HEK293 (cell line): ENCODE data around the gene LCE6A.

Source experiments
- CTCF ChIA-PET: fragments of 350-600 bp; formaldehyde crosslinking; extraction: SDS; loops from one replicate; lab custom pipeline; 2021; ENCODE audit warnings: antibody characterized with exemption; lab: Yijun Ruan, JAX
- POLR2A ChIA-PET: fragments of 300-600 bp; formaldehyde crosslinking; extraction: SDS; loops from one replicate; lab custom pipeline; 2020; ENCODE audit warnings: antibody characterized with exemption, inconsistent platforms; lab: Yijun Ruan, JAX
- H3K27ac ChIP-seq: fragments of 200-500 bp; sonication (Bioruptor generic); 2 replicates; pipeline ENCODE4 v1.5.1; 2014; ENCODE audit warnings: low read depth, low read length, control low read depth, inconsistent platforms; ENCODE audit errors: extremely low read depth
- H3K36me3 ChIP-seq, 2 experiments: fragments of 200-500 bp in 1 of 2; sonication (Bioruptor generic) in 1 of 2; 1 replicate in 1 of 2; 2 replicates in 1 of 2; pipeline ENCODE4 v1.5.1; 2014 to 2017; ENCODE audit warnings: inconsistent platforms in 2 of 2, low read length in 2 of 2; ENCODE audit not compliant: control insufficient read depth in 2 of 2, insufficient read depth in 1 of 2
- H3K4me1 ChIP-seq: fragments of 200-500 bp; sonication (Bioruptor generic); 2 replicates; pipeline ENCODE4 v1.5.1; 2014; ENCODE audit warnings: mild to moderate bottlenecking, low read length, inconsistent platforms; ENCODE audit not compliant: control insufficient read depth, insufficient read depth
- H3K4me3 ChIP-seq: 2 replicates; pipeline ENCODE4 v1.5.1; 2011; ENCODE audit warnings: low read depth, mild to moderate bottlenecking, control low read depth, low read length, moderate library complexity
- H3K9me3 ChIP-seq: fragments of 200-500 bp; sonication (Bioruptor generic); 2 replicates; pipeline ENCODE4 v1.5.1; 2014; ENCODE audit warnings: low read depth, low read length, inconsistent platforms; ENCODE audit not compliant: control insufficient read depth, insufficient read depth
- BCL11A ChIP-seq: fragments of 450-650 bp; formaldehyde crosslinking; IDR thresholded peaks from 2 replicates; pipeline ENCODE4 v1.5.1; 2016; ENCODE audit warnings: low read depth, missing biosample characterization, missing genetic modification characterization
- EGR2 ChIP-seq: fragments of 450-650 bp; formaldehyde crosslinking; IDR thresholded peaks from 2 replicates; pipeline ENCODE4 v1.5.1; 2016; ENCODE audit warnings: low read depth, missing biosample characterization, missing genetic modification characterization
- HOXA7 ChIP-seq: sonication (generic); formaldehyde crosslinking; IDR thresholded peaks from 2 replicates; pipeline ENCODE4 v1.8.1; 2022; ENCODE audit warnings: missing genetic modification reagents, borderline replicate concordance
- INSM2 ChIP-seq: fragments of 450-650 bp; formaldehyde crosslinking; IDR thresholded peaks from 2 replicates; pipeline ENCODE4 v1.5.1; 2016; ENCODE audit warnings: missing biosample characterization, missing genetic modification characterization
- KLF10 ChIP-seq: fragments of 450-650 bp; IDR thresholded peaks from 2 replicates; pipeline ENCODE4 v1.5.1; 2018; ENCODE audit warnings: missing biosample characterization, mild to moderate bottlenecking, missing genetic modification characterization
- KLF8 ChIP-seq: fragments of 450-650 bp; formaldehyde crosslinking; IDR thresholded peaks from 2 replicates; pipeline ENCODE4 v1.5.1; 2016; ENCODE audit warnings: missing biosample characterization, missing genetic modification characterization
- MEIS1 ChIP-seq: sonication (generic); formaldehyde crosslinking; IDR thresholded peaks from 2 replicates; pipeline ENCODE4 v1.8.1; 2022; ENCODE audit warnings: missing genetic modification reagents, mild to moderate bottlenecking, borderline replicate concordance
- MYNN ChIP-seq: fragments of 450-650 bp; formaldehyde crosslinking; IDR thresholded peaks from 2 replicates; pipeline ENCODE4 v1.5.1; 2016; ENCODE audit warnings: missing biosample characterization, missing genetic modification characterization, borderline replicate concordance
- PRDM6 ChIP-seq: fragments of 450-650 bp; formaldehyde crosslinking; IDR thresholded peaks from 2 replicates; pipeline ENCODE4 v1.5.1; 2017; ENCODE audit warnings: missing biosample characterization, missing genetic modification characterization
- REST ChIP-seq: fragments of 450-650 bp; formaldehyde crosslinking; IDR thresholded peaks from 2 replicates; pipeline ENCODE4 v1.5.1; 2016; ENCODE audit warnings: missing biosample characterization, missing genetic modification characterization
- SP7 ChIP-seq: fragments of 450-650 bp; formaldehyde crosslinking; IDR thresholded peaks from 2 replicates; pipeline ENCODE4 v1.5.1; 2016; ENCODE audit warnings: missing biosample characterization, missing genetic modification characterization
- ZBTB17 ChIP-seq: fragments of 450-650 bp; formaldehyde crosslinking; IDR thresholded peaks from 2 replicates; pipeline ENCODE4 v1.5.1; 2016; ENCODE audit warnings: missing biosample characterization, missing genetic modification characterization
- ZFP41 ChIP-seq: fragments of 450-650 bp; formaldehyde crosslinking; IDR thresholded peaks from 2 replicates; pipeline ENCODE4 v1.5.1; 2016; ENCODE audit warnings: missing biosample characterization, missing genetic modification characterization, borderline replicate concordance
- ZIC2 ChIP-seq: fragments of 450-650 bp; formaldehyde crosslinking; IDR thresholded peaks from 2 replicates; pipeline ENCODE4 v1.5.1; 2016; ENCODE audit warnings: missing biosample characterization, missing genetic modification characterization
- ZNF10 ChIP-seq: fragments of 450-650 bp; formaldehyde crosslinking; IDR thresholded peaks from 2 replicates; pipeline ENCODE4 v1.5.1; 2017; ENCODE audit warnings: missing biosample characterization, missing genetic modification characterization
- ZNF138 ChIP-seq: fragments of 450-650 bp; formaldehyde crosslinking; IDR thresholded peaks from 2 replicates; pipeline ENCODE4 v1.5.1; 2016; ENCODE audit warnings: missing biosample characterization, missing genetic modification characterization, borderline replicate concordance
- ZNF140 ChIP-seq: fragments of 450-650 bp; formaldehyde crosslinking; IDR thresholded peaks from 2 replicates; pipeline ENCODE4 v1.5.1; 2016; ENCODE audit warnings: missing biosample characterization, missing genetic modification characterization
- ZNF155 ChIP-seq: fragments of 450-650 bp; formaldehyde crosslinking; IDR thresholded peaks from 2 replicates; pipeline ENCODE4 v1.5.1; 2016; ENCODE audit warnings: missing biosample characterization, missing genetic modification characterization
- ZNF16 ChIP-seq: fragments of 450-650 bp; formaldehyde crosslinking; IDR thresholded peaks from 2 replicates; pipeline ENCODE4 v1.5.1; 2016; ENCODE audit warnings: low read depth, missing biosample characterization, missing genetic modification characterization
- ZNF248 ChIP-seq: fragments of 450-650 bp; formaldehyde crosslinking; IDR thresholded peaks from 2 replicates; pipeline ENCODE4 v1.5.1; 2017; ENCODE audit warnings: missing biosample characterization, missing genetic modification characterization
- ZNF266 ChIP-seq: fragments of 450-650 bp; formaldehyde crosslinking; IDR thresholded peaks from 2 replicates; pipeline ENCODE4 v1.5.1; 2016; ENCODE audit warnings: missing biosample characterization, missing genetic modification characterization, low read depth
- ZNF302 ChIP-seq: fragments of 450-650 bp; formaldehyde crosslinking; IDR thresholded peaks from 2 replicates; pipeline ENCODE4 v1.5.1; 2016; ENCODE audit warnings: missing biosample characterization, missing genetic modification characterization, low read depth
- ZNF324 ChIP-seq: fragments of 450-650 bp; formaldehyde crosslinking; IDR thresholded peaks from 2 replicates; pipeline ENCODE4 v1.5.1; 2016; ENCODE audit warnings: missing biosample characterization, missing genetic modification characterization
- ZNF366 ChIP-seq: fragments of 450-650 bp; formaldehyde crosslinking; conservative IDR thresholded peaks from 2 replicates; pipeline ENCODE4 v1.5.1; 2016; ENCODE audit warnings: missing biosample characterization, missing genetic modification characterization
- ZNF398 ChIP-seq: fragments of 450-650 bp; formaldehyde crosslinking; IDR thresholded peaks from 2 replicates; pipeline ENCODE4 v1.5.1; 2017; ENCODE audit warnings: missing biosample characterization, missing genetic modification characterization
- ZNF558 ChIP-seq: fragments of 450-650 bp; formaldehyde crosslinking; IDR thresholded peaks from 2 replicates; pipeline ENCODE4 v1.5.1; 2016; ENCODE audit warnings: missing biosample characterization, missing genetic modification characterization
- ZNF610 ChIP-seq: fragments of 450-650 bp; formaldehyde crosslinking; IDR thresholded peaks from 2 replicates; pipeline ENCODE4 v1.5.1; 2016; ENCODE audit warnings: missing biosample characterization, missing genetic modification characterization, borderline replicate concordance
- ZNF621 ChIP-seq: fragments of 450-650 bp; formaldehyde crosslinking; IDR thresholded peaks from 2 replicates; pipeline ENCODE4 v1.5.1; 2017; ENCODE audit warnings: missing biosample characterization, missing genetic modification characterization
- ZNF629 ChIP-seq: fragments of 450-650 bp; formaldehyde crosslinking; IDR thresholded peaks from 2 replicates; pipeline ENCODE4 v1.5.1; 2017; ENCODE audit warnings: missing biosample characterization, missing genetic modification characterization
- ZXDB ChIP-seq: fragments of 450-650 bp; formaldehyde crosslinking; IDR thresholded peaks from 2 replicates; pipeline ENCODE4 v1.5.1; 2016; ENCODE audit warnings: missing biosample characterization, missing genetic modification characterization

The LCE6A gene

GRCh38 chr1:152858062-152858461, 15.4 kb downstream of the LCE6A start:
- ChIA-PET CTCF (interaction anchor here (3.2 kb wide), 1 partner anchor 12 kb away, joined by 17 read pairs; no protein-coding TSS in a partner anchor), POLR2A (no interaction called here)
- TF ChIP-seq ZNF10 (tag by site-specific recombination) (no peak), ZNF366 (tag by site-specific recombination) (no peak), ZFP41 (tag by site-specific recombination) (no peak), REST (tag by site-specific recombination) (no peak), ZNF266 (tag by site-specific recombination) (no peak), ZNF558 (tag by site-specific recombination) (no peak), ZNF155 (tag by site-specific recombination) (no peak), ZNF324 (tag by site-specific recombination) (no peak), ZNF621 (tag by site-specific recombination) (no peak), ZNF610 (tag by site-specific recombination) (no peak), ZNF629 (no peak), ZNF138 (no peak), ZNF302 (tag by site-specific recombination) (no peak), HOXA7 (CRISPR knock-in tag) (no peak), EGR2 (no peak), MYNN (tag by site-specific recombination) (no peak)
- Histone ChIP-seq H3K36me3 (no peaks in the 10 kb centered on the region), H3K9me3 (no peaks in the 10 kb centered on the region), H3K4me3 (no peak overlapping the region), H3K27ac (no peak overlapping the region), H3K4me1 (no peaks in the 10 kb centered on the region)

- POLR2A ChIA-PET: no interaction called here
- CTCF ChIA-PET: interaction anchor here (0.6 to 1.2 kb wide), 2 partner anchors 11 to 79 kb away, joined by 3 read pairs; no protein-coding TSS in a partner anchor
- TF ChIP-seq SP7 (tag by site-specific recombination): no peak
- TF ChIP-seq ZNF398 (tag by site-specific recombination): no peak
- no peak for TF ChIP-seq PRDM6
- no peak for TF ChIP-seq MEIS1 (CRISPR knock-in tag)
- TF ChIP-seq ZNF248 (tag by site-specific recombination): no peak
- no peak for TF ChIP-seq ZNF302 (tag by site-specific recombination)
- no peak for TF ChIP-seq ZIC2
- TF ChIP-seq ZNF140 (tag by site-specific recombination): no peak
- no peak for TF ChIP-seq ZBTB17 (tag by site-specific recombination)
- no peak for TF ChIP-seq BCL11A (tag by site-specific recombination)
- no peak for TF ChIP-seq KLF10
- no peak for TF ChIP-seq KLF8 (tag by site-specific recombination)
- no peak for TF ChIP-seq ZNF16
- TF ChIP-seq ZXDB (tag by site-specific recombination): no peak
- no peak for TF ChIP-seq INSM2 (tag by site-specific recombination)
Observed at GRCh38 chr1:152859696-152860095, 17.0 kb downstream of the LCE6A start, which contains the start of gene LCE7A. Gene LCE7A (plus strand): TSS chr1:152859996. CDS start chr1:152860698, 702 bp downstream.

More at GRCh38 chr1:152859696-152860095, 17.0 kb downstream of the LCE6A start, which contains the start of gene LCE7A:
- H3K4me3 ChIP-seq: no peak within 1 kb of the TSS
- no peaks in the 10 kb centered on the region for H3K36me3 ChIP-seq
- H3K4me1 ChIP-seq: no peaks in the 10 kb centered on the region
- no peak within 1 kb of the TSS for H3K27ac ChIP-seq
- H3K9me3 ChIP-seq: no peaks in the 10 kb centered on the region
